HG03558 (cell line): Measurements from ENCODE around the gene ABCC4.
A peak's percentile ranks its signal among the peaks of the same experiment; 100 is the strongest.

Experiments used
- ATAC-seq: cut with Tn5 transposase; IDR thresholded peaks from one replicate; pipeline ENCODE4 v1.9.1; 2021; ENCODE audit warnings: moderate number of reproducible peaks; ENCODE audit not compliant: unreplicated experiment; ENCODE audit errors: extremely low read depth

Gene ABCC4

DNA sequence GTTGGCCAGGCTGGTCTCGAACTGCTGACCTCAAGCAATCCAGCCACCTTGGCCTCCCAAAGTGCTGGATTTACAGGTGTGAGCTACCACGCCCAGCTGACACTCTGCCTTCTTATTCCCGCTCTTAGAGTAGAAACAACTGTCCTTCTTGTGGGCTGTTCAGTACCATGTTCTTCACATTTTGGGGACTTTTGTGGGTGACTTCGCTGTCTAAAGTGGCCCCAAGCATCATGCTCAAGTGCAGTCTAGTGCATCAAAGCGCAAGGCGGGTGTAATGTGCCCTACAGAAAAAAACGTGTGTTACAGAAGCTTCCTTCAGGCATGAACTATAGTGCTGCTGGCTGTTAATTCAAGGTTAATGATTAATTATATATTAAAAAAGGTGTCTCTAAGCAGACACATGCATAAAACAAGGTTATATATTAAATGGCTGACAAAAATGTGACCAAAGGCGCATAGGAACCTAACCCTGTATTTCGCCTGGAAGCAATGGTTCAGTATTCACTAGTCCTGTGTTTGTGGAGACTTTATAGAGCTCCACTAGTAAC is 38.3 kb downstream of the ABCC4 start:
- ATAC-seq: no peak

GRCh38 chr13:95261956-95262355 is 39.3 kb downstream of the ABCC4 start:
- ATAC-seq: no peak

- ATAC-seq: peak; percentile 39
These were observed 41.2 kb downstream of the ABCC4 start for GRCh38 chr13:95260031-95260525.

DNA sequence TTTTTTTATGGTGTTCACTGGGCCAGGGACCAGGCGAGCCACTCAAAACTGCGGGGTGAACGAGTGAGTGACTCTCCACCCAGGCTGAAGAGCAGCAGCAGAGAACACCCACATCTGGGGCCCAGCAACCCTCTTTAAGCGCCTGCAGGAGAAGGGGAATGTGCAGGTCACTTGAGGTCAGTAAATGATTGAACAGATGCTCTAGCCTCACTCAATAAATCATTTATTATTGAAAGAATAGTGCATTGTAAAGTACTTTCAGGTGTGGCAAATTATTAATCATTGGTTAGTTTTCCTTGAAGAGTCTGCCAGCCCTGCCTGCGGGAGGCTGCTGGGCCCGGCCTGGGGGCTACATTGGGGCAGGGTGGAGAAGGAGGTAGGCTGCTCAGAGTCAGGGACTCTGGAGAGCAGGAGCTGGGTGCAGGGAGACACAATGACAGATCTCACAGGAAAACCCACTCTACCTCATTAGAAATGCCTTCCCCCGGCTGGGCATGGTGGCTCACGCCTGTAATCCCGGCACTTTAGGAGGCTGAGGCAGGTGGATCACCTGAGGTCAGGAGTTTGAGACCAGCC is 42.5 kb downstream of the ABCC4 start:
- peak; percentile 37 for ATAC-seq

DNA sequence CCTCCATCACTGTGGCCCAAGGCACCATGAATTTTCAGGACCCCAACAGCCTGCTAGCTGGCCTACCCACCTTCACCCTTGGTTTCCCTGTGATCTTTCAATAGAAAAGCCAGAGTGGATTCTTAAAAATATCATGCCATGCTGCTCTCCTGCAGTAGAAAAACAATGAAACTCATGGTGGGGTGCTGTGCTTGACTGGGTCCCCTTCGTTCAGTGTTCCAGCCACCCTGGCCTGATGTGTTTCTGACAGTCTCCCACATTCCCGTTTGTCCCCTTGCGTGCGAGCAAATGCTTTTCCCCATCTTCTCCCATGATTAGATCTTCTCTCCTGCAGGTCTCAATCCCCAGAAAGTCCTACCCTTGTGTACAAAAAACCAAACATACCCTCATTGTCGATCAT is 43.2 kb downstream of the ABCC4 start:
- no peak for ATAC-seq

GRCh38 chr13:95256091-95256490 is 45.2 kb downstream of the ABCC4 start:
- ATAC-seq: no peak

DNA sequence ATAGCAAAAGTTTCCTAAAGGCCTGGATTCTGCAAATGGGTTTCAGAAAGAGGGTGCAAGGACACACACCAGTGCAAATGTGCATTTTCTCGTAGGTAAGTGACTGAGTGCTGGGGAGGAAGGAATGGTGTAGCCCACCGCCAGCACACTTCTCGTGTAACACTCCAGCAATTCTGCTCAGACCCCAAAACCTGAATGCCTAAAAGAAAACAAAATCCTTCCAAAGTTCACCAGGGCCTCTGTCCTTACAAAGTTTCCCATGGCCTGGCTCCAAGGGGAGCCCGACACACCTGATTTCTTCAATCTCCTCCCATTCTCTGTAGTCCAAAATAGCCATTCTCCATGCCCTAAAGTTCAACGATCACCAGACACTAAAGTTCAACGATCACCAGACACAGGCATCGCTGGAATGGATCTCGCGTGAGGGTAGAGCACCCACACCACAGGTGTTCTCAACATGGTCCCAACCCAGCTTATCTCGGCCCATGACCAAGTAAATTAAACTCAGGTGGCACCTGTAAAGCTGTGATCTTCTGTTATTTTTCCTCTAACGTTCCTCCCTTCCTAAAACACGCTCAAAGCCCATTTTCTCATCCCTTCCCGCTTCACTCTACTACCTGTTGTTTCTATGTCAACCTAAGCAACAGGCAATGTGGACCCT is 46.0 kb downstream of the ABCC4 start:
- ATAC-seq: no peak

- ATAC-seq: no peak
These were observed 46.9 kb downstream of the ABCC4 start for GRCh38 chr13:95254339-95254738.

GRCh38 chr13:95253033-95253432 is 48.2 kb downstream of the ABCC4 start:
- no peak for ATAC-seq

- peak; percentile 36 for ATAC-seq
These were observed 49.6 kb downstream of the ABCC4 start for GRCh38 chr13:95251641-95252040.

- no peak for ATAC-seq
These were observed 50.3 kb downstream of the ABCC4 start for GRCh38 chr13:95250961-95251360.

DNA sequence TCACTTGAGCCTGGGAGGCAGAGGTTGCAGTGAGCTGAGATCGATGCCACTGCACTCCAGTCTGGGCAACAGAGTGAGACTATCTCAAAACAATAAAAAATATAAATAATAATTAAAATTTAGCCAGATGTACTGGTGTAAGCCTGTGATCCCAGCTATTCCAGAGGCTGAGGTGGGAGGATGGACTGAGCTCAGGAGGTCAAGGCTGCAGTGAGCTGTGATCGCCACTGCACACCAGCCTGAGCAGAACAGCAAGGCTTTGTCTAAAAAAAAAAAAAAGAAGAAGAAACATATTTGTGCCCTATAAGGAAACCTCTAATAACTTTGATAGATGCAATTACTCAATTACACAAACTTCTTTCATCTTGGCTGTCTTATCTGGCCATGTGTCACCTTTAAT is 52.3 kb downstream of the ABCC4 start:
- no peak for ATAC-seq

- ATAC-seq: no peak
These were observed 53.4 kb downstream of the ABCC4 start for GRCh38 chr13:95247852-95248251.

- ATAC-seq: no peak
These were observed 54.1 kb downstream of the ABCC4 start for GRCh38 chr13:95247171-95247570.

DNA sequence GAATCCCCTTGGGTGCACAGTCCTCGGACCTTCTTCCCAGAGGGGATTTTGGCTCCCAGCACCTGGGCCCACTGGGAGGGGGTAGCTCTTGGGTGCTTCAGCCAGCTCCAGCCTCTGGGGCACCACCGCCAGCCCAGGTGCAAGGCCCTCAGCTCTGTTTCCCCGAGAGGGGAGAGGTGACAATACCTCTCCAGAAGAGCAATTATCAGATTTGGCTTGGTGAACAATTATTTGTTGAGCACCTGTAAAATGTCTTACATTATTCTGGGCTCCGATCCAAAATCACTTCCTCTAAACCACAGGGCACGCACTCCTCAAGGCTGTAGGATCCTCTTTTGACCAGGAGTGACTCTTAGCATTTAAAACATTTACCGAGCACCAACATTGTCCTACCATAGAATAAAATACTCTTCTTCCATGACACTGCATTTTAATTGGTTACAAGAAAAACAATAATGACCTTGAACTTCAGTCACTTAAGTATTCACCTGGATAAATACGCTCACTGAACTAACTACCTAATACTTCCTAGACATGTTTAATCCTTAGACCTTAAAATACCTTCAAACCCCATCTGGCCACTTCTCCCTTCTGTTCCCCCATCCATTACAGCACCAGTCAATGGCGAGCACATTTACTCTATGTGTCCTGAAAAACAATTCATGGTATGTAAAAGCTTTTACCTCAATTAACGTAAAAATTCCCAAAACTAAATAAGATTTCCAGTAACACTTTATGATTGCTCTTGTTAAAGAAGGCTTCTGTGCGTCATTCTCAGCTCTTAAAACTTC is 54.8 kb downstream of the ABCC4 start:
- no peak for ATAC-seq

DNA sequence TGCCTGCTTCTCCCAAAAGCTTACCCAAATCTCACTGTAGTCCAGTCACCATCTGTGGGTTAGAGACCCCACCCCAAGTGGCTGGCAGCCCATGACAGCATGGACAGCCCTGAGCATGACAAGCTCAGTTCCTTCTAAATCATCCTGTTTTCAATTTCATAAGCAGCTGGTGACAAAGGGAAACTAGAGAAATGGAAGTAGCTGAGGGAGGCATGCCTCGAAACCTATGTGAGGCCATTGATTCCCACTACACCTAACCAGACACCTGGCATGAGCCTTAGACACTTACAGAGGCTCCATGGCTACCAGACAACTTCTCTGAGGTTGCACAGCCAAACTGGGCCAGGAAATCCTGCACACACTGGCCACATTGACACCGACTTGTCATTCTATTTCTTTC is 56.2 kb downstream of the ABCC4 start:
- peak; percentile 52 for ATAC-seq

GRCh38 chr13:95243207-95243606 is 58.0 kb downstream of the ABCC4 start:
- ATAC-seq: no peak

DNA sequence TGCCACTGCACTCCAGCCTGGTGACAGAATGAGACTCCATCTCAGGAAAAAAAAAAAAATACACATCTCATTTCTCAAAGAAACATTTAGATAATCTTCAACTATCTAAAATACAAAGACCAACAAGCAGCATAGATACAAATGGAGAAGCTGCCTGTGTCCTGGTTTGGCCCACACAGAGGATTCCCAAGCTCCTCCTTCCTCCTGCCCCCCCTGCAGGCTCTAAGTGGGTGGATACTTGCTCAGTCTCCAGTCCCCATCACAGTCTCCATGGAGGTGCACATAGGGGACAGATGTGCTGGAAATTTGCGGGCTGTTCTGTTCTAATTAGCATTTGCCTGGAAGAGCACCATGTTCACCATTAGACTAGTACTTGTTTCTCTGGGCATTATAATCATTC is 59.9 kb downstream of the ABCC4 start:
- ATAC-seq: no peak

DNA sequence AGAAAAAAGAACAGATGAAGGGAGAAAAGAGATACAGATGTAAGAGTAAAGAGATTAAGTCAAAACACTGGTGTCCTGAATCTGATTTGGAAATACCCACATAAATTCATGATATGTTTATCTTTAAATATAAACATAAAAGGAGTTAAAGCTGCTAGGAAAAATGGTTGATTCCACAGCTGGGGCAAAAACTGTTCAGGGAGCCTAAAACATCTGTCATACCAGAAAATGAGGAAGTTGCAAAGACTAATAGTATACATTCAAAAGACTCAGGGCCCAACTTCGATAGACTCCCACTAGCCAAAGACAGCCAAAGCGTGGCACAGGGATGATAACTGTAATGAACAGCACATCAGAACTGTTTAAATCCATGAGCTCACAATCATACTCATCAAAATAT is 62.0 kb downstream of the ABCC4 start:
- peak; percentile 51 for ATAC-seq

DNA sequence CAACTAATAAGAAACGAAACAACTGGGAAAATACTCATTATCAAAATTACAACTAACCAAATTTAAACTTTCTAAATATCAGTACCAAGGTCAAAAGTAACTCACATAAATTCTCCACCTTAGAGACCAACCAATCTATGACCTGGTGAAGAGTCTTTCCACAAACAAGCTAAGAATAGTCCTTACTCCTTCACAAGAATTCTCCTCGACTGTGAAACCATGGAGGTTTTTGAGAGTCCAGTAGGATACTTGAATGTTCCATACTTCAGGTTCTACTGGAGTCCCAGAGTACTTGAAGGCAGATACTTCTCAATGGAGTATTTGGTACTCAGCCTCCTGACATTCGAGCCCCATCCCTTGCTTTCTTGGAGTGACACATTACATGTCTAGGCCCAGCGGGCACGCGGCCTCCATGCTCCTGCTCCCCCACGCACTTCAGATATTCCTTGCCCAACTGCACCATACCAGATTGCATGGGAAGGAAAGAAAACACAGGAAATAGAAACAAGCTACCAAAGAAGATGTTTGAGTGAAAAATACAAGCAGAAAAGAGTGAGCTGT is 63.9 kb downstream of the ABCC4 start:
- no peak for ATAC-seq

DNA sequence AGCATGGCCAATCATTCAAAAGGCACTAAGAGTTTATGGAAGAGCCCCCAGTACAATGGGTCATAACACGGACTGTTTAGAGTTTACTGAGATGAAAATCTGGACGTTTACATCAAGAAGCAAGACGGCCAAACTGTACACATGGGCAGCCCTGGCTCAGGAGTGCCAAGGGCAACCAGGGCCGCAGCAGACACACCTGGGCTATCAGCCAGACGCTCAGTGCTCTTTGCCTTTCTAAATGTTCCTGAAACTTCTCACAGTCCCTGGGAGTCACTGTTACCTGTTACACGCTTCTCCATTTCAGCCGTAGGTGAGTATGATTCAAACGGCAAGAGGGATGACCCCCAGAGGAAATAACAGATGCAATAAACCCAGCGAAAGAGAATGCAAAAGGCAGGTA is 64.5 kb downstream of the ABCC4 start:
- no peak for ATAC-seq
